ENCODE results near the gene PCNT. TPM values are rescaled to one million over a fixed set of nuclear protein-coding genes. Genes with fewer than 3 reads are reported as not detected.

The PCNT gene
- total RNA-seq, 4 donors from 2014 or later: 42.8 to 58.6 (median 45.9) TPM

DNA sequence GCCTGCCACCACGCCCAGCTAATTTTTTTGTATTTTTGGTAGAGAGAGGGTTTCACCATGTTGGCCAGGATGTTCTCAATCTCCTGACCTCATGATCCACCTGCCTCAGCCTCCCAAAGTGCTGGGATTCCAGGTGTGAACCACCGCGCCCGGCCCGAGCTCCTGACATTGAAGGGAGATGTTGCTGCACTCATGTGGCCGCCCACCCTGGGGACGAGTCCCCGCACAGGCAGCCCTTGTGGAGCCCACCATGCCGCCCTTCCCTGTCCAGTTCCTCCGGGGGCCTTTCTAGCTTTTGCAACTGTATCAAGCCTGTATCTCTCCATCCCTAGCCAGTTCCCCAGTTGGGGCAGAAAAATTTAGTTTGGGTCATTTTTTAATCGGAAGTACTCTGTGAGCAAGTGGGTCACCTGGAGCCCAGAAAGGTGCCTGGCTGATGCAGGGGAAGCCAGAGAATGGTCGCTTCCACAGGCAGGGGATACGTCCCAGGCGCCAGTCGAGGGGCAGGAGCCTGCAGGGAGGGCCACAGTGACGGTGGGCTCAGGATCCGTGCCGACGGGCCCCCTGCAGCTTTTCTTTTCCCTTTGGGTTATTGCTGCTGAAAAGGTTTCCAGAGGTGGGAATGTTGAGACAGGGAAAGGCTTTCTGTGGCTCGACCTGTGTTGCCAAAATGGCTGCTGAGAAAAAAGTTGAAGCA, 20.4 kb downstream of the PCNT start:
- TF ChIP-seq, protein P1, sequence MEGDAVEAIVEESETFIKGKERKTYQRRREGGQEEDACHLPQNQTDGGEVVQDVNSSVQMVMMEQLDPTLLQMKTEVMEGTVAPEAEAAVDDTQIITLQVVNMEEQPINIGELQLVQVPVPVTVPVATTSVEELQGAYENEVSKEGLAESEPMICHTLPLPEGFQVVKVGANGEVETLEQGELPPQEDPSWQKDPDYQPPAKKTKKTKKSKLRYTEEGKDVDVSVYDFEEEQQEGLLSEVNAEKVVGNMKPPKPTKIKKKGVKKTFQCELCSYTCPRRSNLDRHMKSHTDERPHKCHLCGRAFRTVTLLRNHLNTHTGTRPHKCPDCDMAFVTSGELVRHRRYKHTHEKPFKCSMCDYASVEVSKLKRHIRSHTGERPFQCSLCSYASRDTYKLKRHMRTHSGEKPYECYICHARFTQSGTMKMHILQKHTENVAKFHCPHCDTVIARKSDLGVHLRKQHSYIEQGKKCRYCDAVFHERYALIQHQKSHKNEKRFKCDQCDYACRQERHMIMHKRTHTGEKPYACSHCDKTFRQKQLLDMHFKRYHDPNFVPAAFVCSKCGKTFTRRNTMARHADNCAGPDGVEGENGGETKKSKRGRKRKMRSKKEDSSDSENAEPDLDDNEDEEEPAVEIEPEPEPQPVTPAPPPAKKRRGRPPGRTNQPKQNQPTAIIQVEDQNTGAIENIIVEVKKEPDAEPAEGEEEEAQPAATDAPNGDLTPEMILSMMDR (IDR thresholded peaks at IDR 0.05): no peak
- no peak for TF ChIP-seq POLR2A (IDR thresholded peaks at IDR 0.05)
- DNase-seq (ENCODE audit: low spot score in 2 of 2): no peak
- Histone ChIP-seq H3K4me3 (no peak overlapping the region), H3K27me3 (no peaks in the 10 kb centered on the region), H3K9me3 (no peaks in the 10 kb centered on the region), H3K4me1 (no peaks in the 10 kb centered on the region), H3K27ac (no peak overlapping the region), H3K36me3 (peaks cover 2 to 70% (median 11%) of the 10 kb centered on the region in 3 donors)
- WGBS, 2 donors: 96 to 98% methylated on average over 20 of the region's 20 CpGs

DNA sequence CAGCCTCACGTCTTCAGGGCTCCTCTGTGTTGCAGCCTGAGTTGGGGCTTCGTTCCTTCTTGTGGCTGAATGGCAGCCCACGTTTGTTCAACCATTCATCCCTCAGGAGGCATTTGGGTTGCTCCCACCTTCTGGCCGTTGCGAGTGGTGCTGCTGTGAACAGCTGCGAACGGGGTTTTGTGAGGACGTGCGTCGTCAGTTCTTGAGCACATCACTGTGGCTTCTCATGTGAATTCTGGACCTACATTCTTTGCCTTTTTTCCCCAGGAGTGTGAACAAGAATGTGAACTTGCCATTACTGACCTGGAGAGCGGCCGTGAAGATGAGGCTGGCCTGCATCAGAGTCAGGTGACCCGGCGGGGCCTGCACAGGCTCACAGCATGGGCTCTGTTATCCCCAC, 21.9 kb downstream of the PCNT start:
- Histone ChIP-seq H3K27me3 (no peaks in the 10 kb centered on the region), H3K9me3 (no peaks in the 10 kb centered on the region), H3K36me3 (peaks cover 2 to 70% (median 11%) of the 10 kb centered on the region in 3 donors), H3K4me3 (no peak overlapping the region), H3K4me1 (no peaks in the 10 kb centered on the region), H3K27ac (no peak overlapping the region)
- 90 to 91% methylated on average over 14 of the region's 14 CpGs for WGBS, 2 donors
- DNase-seq (ENCODE audit: low spot score in 2 of 2): no peak
- TF ChIP-seq POLR2A (IDR thresholded peaks at IDR 0.05): no peak
- no peak for TF ChIP-seq EP300 (IDR thresholded peaks at IDR 0.05)
- TF ChIP-seq, protein P1 (IDR thresholded peaks at IDR 0.05): no peak

DNA sequence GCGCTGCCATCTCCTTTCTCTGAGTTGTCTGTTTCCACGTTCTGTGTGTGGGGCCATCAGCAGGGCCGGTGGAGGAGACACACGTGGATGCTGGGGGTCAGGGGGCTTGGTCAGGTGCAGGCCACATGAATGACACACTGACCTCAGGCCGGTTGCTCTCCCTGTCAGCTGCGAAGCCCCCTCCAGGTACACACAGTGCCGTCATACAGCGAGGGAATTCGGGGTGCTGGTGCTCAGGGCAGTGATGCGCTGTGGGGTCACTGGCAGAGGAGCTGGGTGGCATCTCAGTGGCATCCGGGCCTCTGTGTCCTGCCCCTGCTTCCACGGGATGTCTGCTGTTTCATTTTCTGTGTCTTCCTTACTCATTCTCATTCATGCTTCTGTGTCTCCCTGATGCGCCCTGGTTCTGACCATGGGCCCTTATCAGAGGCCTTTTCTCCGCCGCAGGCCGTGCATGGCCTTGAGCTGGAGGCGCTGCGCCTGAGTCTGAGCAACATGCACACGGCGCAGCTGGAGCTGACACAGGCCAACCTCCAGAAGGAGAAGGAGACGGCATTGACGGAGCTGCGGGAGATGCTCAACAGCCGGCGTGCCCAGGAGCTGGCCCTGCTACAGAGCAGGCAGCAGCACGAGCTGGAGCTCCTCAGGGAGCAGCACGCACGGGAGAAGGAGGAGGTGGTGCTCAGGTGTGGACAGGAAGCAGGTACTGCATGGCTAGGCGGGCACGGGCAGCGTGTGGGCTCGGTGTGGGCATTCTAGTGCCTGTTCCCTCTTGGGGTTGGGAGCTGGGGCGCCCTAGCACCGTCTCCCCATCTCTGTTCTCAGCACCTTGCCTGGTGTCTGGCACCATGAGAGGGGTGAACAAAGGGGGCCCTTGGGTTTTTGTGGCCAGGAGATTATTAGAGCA, 22.6 kb downstream of the PCNT start:
- H3K27ac ChIP-seq: no peak overlapping the region
- WGBS, 2 donors: 92 to 96% methylated on average over 34 of the region's 34 CpGs
- H3K9me3 ChIP-seq: no peaks in the 10 kb centered on the region
- H3K36me3 ChIP-seq: peaks cover 2 to 74% (median 11%) of the 10 kb centered on the region in 3 donors
- no peaks in the 10 kb centered on the region for H3K4me1 ChIP-seq
- no peaks in the 10 kb centered on the region for H3K27me3 ChIP-seq
- DNase-seq (ENCODE audit: low spot score in 2 of 2): no peak
- TF ChIP-seq EP300 (IDR thresholded peaks at IDR 0.05) (no peak), POLR2A (IDR thresholded peaks at IDR 0.05) (no peak)
- TF ChIP-seq, protein P1 (IDR thresholded peaks at IDR 0.05): no peak
- H3K4me3 ChIP-seq: no peak overlapping the region

DNA sequence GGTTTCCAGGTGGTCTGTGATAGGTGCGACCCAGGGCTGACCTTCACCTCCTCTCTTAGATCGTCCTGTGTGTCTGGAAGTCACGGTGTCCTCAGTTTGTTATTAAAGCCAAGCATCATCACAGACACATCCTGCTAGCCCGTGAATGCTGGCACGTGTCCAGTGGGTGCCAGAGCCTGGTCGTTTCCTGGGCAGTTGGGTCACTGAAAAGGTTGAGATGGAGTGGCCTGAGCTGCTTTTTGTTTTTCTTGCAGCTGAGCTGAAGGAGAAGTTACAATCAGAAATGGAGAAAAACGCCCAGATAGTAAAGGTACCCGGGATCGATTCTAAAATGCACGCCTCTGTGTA, 23.2 kb downstream of the PCNT start:
- Histone ChIP-seq H3K27ac (no peak overlapping the region), H3K4me1 (no peaks in the 10 kb centered on the region), H3K36me3 (peaks cover 2 to 77% (median 16%) of the 10 kb centered on the region in 3 donors), H3K4me3 (no peak overlapping the region), H3K27me3 (no peaks in the 10 kb centered on the region), H3K9me3 (no peaks in the 10 kb centered on the region)
- 68 to 69% methylated on average over 10 of the region's 10 CpGs for WGBS, 2 donors
- no peak for DNase-seq (ENCODE audit: low spot score in 2 of 2)
- TF ChIP-seq, protein P1 (IDR thresholded peaks at IDR 0.05): no peak
- TF ChIP-seq POLR2A (IDR thresholded peaks at IDR 0.05): no peak

DNA sequence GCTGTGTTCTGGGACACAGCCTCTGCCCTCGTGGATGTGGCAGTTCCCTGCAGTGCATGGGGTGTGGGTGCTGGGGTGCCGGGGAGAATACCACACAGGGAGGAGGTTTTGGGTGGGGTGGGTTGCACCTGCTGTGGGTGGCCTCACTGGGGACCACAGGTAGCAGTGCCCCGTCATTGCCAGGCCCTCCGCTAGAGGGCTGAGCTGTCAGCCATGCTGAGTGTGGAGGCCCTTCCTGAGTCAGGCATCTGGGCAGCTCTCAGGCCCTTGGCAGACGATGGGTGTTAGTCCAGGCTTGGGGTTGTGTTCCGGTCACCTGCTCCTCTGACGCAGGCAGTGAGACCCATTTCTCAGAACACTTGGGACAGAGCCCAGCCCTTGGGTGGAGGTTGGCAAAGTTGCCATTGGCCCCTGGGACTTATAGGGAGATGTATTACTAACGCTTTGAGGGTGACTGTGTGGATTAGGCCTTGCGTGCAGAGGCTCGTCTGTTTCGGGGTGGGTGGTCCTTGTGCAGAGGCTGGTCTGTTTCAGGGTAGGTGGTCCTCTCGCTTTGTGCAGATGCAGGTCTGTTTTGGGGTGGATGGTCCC, 23.9 kb downstream of the PCNT start:
- no peaks in the 10 kb centered on the region for H3K27me3 ChIP-seq
- no peak for TF ChIP-seq EP300 (IDR thresholded peaks at IDR 0.05)
- TF ChIP-seq, protein P1 (IDR thresholded peaks at IDR 0.05): no peak
- TF ChIP-seq POLR2A (IDR thresholded peaks at IDR 0.05): no peak
- H3K4me1 ChIP-seq: no peaks in the 10 kb centered on the region
- no peak overlapping the region for H3K27ac ChIP-seq
- WGBS, 2 donors: 87 to 88% methylated on average over 12 of the region's 12 CpGs
- no peaks in the 10 kb centered on the region for H3K9me3 ChIP-seq
- peaks cover 2 to 83% (median 22%) of the 10 kb centered on the region in 3 donors for H3K36me3 ChIP-seq
- DNase-seq (ENCODE audit: low spot score in 2 of 2): no peak
- H3K4me3 ChIP-seq: no peak overlapping the region

Data from tibial nerve (tissue), 4 donors.